GM19240 (cell line): ENCODE data around the gene PSMA2.
A peak's percentile ranks its signal among the peaks of the same experiment; 100 is the strongest.

Experiments
- DNase-seq: peaks from one replicate; pipeline ENCODE4 v3.0.0; 2011; ENCODE audit warnings: low spot score; ENCODE audit not compliant: insufficient read length

The PSMA2 gene

GRCh38 chr7:42931834-42932651 lies at the start of gene PSMA2, which contains the start of gene MRPL32:
Gene PSMA2, minus strand, starts transcription at chr7:42932174. Its CDS starts 16 bp downstream, at chr7:42932158.
Gene MRPL32, plus strand, starts transcription at chr7:42932376. Its CDS starts 11 bp downstream, at chr7:42932387.
- DNase-seq, result peak; percentile 77

DNA sequence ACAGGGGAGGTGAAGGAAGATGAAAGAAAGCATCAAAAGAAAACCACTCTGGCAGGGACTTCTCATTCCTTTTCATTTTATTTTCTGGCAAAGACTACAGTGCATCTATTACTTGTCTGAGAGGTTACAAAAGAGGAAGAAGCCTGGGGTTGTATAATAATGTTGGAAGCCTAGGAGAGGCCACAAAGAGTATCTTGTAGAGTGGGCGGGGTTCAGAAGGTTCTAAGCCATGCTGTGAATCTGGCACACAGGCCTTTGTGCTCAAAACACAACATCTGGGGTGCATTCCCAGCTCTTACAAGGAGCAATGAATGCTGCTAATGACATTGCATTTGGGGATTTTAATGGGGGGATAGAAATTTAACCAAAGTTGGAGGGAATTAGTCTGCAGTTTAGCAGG lies 49.6 kb upstream of the PSMA2 start:
- no peak for DNase-seq

GRCh38 chr7:42980514-42980913 lies 48.5 kb upstream of the PSMA2 start:
- DNase-seq, result no peak

- no peak for DNase-seq
These were observed 48.1 kb upstream of the PSMA2 start for GRCh38 chr7:42980084-42980483.

DNA sequence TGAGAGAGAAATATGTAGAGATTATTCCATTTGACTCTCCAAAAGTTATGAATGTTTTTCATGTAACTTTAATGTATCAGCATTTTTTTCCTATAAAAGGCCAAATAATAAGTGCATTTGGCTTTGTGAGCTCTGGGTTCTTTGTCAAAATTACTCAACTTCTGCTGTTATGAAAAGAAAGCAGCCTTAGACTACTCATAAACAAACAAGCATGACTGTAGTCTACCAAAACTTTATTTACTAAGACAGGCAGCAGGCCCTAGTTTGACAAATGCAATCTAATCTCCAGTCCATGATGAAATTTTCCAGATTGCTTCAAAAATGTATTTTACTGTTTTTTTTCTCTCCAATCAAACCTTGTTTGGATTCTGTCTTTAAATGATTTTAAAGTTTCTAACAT lies 46.5 kb upstream of the PSMA2 start:
- DNase-seq, result no peak

GRCh38 chr7:42976371-42976770 lies 44.4 kb upstream of the PSMA2 start:
- DNase-seq, result no peak

DNA sequence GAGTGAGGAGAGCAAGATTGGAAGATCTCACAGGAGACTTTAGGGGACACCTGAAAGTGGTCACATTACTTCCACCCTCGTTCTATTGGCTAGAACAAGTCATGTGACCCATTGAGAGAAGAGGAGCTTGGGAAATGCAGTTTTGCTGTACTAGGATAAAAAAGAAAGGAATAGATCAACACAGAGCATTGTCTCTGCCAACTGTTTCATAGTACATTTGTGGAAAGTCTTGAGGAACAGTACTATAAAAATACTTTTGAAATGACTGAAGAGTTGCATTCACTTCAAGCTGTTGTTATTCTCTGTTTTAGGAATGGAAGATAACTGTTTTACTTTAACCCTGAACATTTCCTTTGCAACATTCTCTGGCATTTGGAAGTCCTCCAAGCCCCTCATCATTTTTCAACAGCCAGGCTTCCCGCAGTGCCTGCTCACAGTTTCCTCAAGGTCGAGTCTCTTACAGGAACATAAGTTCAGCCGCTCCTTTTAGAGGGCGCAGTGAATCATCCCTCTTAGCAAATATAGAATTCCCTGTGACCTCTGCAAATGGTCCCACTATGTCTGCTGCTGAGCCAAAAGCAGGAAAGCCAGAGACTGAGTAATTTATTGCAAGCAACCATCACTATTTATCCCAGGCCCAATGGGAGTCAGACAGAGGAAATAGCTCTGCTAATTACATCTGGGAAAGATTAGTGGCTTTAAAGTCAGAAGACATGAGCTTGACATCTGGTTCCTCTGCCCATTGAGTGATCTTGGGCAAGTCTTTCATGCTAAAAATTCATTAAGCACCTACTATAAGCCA lies 40.9 kb upstream of the PSMA2 start:
- DNase-seq, result no peak

- no peak for DNase-seq
These were observed 35.4 kb upstream of the PSMA2 start for GRCh38 chr7:42967391-42967790.

DNA sequence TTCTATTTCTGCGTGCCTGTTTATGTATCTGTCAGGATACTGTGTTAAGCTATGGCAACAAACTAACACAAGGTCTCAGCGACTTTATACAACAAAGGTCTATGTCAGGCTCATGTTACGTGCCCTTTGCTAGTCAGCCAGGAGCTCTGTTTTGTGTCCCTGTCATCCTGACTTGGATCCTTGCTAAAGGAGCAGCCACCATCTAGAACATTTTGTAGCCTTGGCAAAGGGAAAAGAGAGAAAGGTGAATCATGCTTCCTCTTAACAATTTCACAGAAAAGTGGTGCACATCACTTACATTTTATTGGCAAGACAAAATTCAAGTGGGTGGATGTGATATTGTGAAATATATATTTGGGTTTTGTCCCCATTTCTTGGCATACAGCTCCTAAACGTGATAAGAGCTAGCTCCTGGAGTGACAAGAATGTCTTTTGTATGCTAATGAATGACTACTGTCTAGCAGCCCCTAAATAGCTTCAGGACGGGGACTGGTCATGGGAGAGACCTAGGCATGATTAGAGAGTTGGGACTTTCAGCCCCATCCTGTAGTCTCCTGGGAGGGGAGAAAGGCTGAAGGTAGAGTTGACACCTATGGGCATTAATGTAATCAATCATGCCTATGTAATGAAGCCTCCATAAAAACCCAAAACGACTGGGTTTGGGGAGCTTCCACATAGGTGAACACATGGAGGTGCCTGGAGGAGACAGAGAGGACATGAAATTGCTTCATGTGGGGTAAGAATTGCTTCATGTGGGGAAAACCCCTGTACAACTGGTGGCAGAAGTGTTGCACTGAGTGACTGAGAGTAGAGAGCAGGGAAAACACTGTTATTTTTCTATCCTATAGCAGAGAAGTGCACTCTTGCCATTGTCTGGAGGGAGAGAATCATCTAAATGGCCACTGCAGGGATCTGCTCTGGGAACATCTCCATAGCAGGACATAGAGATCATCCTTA lies 33.2 kb upstream of the PSMA2 start:
- no peak for DNase-seq

DNA sequence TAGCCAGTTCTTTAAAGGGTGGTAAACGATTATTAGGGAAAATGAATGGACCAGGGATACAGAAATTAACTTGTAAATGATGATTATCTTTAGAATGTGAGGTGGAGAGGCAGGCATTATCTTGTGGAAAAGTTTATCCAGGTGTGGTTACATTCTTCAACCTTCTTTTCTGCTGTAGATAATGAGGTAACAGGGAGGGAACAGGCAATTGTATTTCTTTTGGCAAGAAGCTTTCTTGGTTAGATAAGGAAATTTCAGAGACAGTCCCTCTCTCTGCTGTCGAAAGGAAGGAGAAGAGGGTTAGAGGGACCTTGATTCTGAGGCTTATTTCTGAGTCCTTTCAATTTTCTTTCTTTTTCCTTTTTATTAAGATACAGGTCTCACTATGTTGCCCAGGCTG lies 32.3 kb upstream of the PSMA2 start:
- DNase-seq, result no peak

DNA sequence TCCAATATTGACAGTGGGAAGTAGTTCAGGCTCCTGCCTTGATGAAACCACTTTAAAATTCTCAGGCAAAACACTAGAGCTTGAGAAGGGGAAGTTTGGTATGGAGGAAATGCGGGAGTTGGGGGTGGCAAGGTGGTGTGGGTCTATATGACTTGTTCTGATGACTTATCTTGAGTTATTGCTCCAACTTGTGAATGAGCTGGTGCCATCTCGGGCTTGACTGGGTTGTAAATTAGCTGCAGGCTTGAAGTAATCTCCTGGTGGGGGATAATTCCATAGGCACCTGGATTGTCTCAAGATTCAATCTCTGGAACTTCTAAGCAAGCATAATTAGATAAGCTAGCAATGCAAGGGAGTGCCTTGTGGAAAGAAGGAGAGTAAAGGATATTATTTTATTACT lies 29.2 kb upstream of the PSMA2 start:
- no peak for DNase-seq

- no peak for DNase-seq
These were observed 28.8 kb upstream of the PSMA2 start for GRCh38 chr7:42960762-42961161.

- DNase-seq, result no peak
These were observed 27.6 kb upstream of the PSMA2 start for GRCh38 chr7:42959549-42959948.

- no peak for DNase-seq
These were observed 24.1 kb upstream of the PSMA2 start for GRCh38 chr7:42956062-42956461.

- DNase-seq, result no peak
These were observed 22.0 kb upstream of the PSMA2 start for GRCh38 chr7:42953994-42954393.

DNA sequence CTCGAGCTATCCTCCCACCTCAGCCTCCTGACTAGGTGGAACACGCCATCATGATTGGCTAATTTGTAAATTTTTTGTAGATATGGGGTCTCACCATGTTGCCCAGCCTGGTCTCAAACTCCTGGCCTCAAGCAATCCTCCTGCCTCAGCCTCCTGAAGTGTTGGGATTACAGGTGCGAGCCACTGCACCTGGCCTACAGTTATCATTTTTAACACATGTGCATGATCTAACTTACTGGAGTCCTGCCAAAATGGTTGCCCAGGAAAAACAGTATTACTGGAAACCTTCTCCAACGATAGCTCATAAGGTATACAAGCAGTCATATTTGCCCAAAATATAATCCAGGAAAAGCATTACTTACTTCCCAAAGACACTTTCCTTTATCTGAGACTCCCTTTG lies 20.4 kb upstream of the PSMA2 start:
- no peak for DNase-seq

DNA sequence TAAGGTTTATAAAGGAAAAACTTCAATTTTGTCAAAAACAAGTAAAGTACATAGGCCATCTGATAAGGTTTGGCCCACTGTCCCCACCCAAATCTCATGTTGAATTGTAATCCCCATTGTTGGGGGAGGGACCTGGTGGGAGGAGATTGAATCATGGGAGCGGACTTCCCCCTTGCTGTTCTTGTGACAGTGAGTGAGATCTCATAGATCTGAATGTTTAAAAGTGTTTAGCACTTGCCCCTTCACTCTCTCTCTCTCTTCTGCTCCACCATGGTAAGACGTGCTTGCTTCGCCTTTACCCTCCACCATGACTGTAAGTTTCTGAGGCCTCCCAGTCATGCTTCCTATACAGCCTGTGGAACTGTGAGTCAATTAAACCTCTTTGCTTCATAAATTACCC lies 18.4 kb upstream of the PSMA2 start:
- no peak for DNase-seq

DNA sequence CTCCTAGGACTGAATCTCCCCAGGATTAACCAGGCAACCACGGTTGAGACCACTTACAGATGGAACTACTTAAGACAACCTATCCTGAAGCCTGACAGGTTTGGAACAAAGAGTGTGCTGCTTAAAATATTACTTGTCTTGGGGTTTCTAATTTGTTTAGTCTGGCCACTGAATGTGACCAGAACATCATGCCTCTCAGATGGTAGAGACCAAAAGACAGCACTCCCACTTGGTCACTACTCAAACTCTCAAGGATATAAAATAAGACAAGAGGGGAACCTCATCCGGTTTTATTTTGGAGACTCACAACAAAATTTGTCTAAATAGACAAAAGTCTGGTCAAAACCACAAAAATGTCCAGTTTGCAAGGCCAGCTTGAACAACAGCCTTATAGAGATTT lies 15.5 kb upstream of the PSMA2 start:
- no peak for DNase-seq

GRCh38 chr7:42946627-42946950 lies 14.6 kb upstream of the PSMA2 start:
- no peak for DNase-seq

DNA sequence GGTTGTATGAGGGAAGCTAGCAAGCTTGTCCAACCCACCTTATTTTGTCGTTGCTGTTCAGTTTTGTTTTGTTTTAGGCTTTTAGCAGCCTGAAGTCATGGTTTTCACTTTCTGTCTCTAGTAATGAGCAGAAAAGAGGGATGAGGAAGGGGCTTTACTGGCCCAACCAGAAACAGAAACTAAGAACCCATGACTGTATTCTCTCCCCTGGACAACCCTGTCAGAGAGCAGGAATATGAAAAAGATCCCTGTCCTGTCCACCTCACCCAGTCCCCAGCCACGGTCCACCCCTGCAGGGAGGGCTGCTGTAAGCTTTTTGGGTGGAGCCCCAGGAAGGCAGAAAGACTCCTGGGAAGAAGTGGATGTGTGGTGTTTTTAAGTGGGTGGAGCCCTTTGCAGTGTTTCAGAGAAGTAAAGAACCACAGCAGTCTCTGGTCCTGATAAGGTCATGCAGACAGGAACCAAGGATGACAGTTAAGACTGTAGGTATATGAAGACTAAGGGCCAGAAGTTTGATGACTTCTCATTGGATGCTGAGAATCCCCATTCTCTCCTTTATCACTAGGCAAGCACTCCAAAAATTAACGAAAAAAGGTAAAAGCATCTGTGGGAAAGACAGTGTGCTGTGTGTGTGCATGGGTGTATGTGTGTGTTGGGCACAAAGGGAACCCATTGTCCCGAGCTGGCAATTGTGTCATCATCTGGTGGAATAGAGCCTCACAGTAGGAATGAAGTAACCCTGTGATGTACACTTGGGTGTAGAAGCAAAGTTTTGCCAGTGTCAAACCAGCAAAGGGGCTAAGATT lies 14.1 kb upstream of the PSMA2 start:
- no peak for DNase-seq
